WI38 (cell line): Measurements from ENCODE around the gene BMPR1B.
"Not testable (repeated sequence)": the region's sequence is repeated elsewhere in the genome, so short reads cannot be mapped to it uniquely, and the experiment has no call there.

Source experiments
- H3K4me3 ChIP-seq: 2 replicates; pipeline ENCODE4 v1.5.1; 2011; ENCODE audit warnings: low read depth, mild to moderate bottlenecking, control low read depth, low read length
- TF ChIP-seq, protein P1 (sequence below): IDR thresholded peaks from 2 replicates; pipeline ENCODE4 v1.5.1; 2012; ENCODE audit warnings: low read depth, mild to moderate bottlenecking, control low read depth, low read length

Gene BMPR1B

GRCh38 chr4:95165926-95166524 is 408.3 kb downstream of the BMPR1B start:
- no peak overlapping the region for H3K4me3 ChIP-seq
- TF ChIP-seq, protein P1, sequence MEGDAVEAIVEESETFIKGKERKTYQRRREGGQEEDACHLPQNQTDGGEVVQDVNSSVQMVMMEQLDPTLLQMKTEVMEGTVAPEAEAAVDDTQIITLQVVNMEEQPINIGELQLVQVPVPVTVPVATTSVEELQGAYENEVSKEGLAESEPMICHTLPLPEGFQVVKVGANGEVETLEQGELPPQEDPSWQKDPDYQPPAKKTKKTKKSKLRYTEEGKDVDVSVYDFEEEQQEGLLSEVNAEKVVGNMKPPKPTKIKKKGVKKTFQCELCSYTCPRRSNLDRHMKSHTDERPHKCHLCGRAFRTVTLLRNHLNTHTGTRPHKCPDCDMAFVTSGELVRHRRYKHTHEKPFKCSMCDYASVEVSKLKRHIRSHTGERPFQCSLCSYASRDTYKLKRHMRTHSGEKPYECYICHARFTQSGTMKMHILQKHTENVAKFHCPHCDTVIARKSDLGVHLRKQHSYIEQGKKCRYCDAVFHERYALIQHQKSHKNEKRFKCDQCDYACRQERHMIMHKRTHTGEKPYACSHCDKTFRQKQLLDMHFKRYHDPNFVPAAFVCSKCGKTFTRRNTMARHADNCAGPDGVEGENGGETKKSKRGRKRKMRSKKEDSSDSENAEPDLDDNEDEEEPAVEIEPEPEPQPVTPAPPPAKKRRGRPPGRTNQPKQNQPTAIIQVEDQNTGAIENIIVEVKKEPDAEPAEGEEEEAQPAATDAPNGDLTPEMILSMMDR: peak; percentile 25; the same call in 1 of the 2 replicates

GRCh38 chr4:95167805-95168204 is 410.1 kb downstream of the BMPR1B start:
- TF ChIP-seq, protein P1: no peak
- H3K4me3 ChIP-seq: no peak overlapping the region

GRCh38 chr4:95170176-95170575 is 412.4 kb downstream of the BMPR1B start:
- H3K4me3 ChIP-seq: no peak overlapping the region
- TF ChIP-seq, protein P1: no peak

GRCh38 chr4:95171377-95171776 is 413.6 kb downstream of the BMPR1B start:
- not testable (repeated sequence) for H3K4me3 ChIP-seq

DNA sequence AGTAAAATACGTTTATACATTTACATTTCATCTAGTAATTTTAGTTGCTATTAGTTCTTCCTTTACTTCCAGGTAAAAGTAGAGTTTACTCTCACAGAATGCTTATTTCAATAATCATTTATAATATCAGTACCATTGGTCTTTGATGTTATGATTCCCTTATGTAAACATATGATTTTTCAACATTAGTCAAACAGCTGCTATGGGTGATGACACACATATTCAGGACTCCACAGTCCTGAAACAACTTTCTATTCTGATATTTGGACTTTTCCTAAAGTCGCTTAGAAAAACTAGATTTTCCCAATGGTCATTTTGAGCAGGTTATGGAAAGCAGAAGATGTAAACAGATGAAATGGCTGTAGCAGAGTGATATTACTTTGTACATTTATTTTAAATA is 421.2 kb downstream of the BMPR1B start:
- TF ChIP-seq, protein P1: no peak
- no peak overlapping the region for H3K4me3 ChIP-seq

- TF ChIP-seq, protein P1: no peak
- no peak overlapping the region for H3K4me3 ChIP-seq
Observed at GRCh38 chr4:95180531-95181242, 422.9 kb downstream of the BMPR1B start.

- H3K4me3 ChIP-seq: no peak overlapping the region
- TF ChIP-seq, protein P1: no peak
Observed at GRCh38 chr4:95181243-95181995, 423.7 kb downstream of the BMPR1B start.
